Brain microvascular endothelial cell (primary cell): ENCODE results near the gene DOCK2.

Source experiments
- DNase-seq: peaks from one replicate; pipeline ENCODE4 v3.0.0-alpha.2; 2020
- H3K27ac ChIP-seq: fragments of 250-450 bp; sonication (Bioruptor Pico); 2 replicates; pipeline ENCODE4 v1.5.1; 2020; ENCODE audit warnings: mild to moderate bottlenecking, moderate library complexity
- H3K27me3 ChIP-seq: fragments of 250-450 bp; sonication (Bioruptor Pico); replicated peaks from 2 replicates; pipeline ENCODE4 v1.5.1; 2020; ENCODE audit warnings: mild to moderate bottlenecking
- H3K36me3 ChIP-seq: fragments of 250-450 bp; sonication (Bioruptor Pico); replicated peaks from 2 replicates; pipeline ENCODE4 v1.5.1; 2020; ENCODE audit warnings: mild to moderate bottlenecking
- H3K4me3 ChIP-seq: 2 replicates; pipeline ENCODE4 v1.5.1; 2011; ENCODE audit warnings: low read depth, mild to moderate bottlenecking, control low read depth, low read length, moderate library complexity
- in situ Hi-C: cut with HindIII; loops from 2 replicates; pipeline ENCODE4 v1.10.0; 2017; ENCODE audit warnings: low sequenced_read_pairs, low pct_ligation_motif_present
- TF ChIP-seq, protein P1 (sequence below): IDR thresholded peaks from 2 replicates; pipeline ENCODE4 v1.5.1; 2011; ENCODE audit warnings: low read depth, mild to moderate bottlenecking, moderate library complexity, low read length, control low read depth, inconsistent platforms; ENCODE audit errors: missing control alignments

DOCK2 gene

DNA sequence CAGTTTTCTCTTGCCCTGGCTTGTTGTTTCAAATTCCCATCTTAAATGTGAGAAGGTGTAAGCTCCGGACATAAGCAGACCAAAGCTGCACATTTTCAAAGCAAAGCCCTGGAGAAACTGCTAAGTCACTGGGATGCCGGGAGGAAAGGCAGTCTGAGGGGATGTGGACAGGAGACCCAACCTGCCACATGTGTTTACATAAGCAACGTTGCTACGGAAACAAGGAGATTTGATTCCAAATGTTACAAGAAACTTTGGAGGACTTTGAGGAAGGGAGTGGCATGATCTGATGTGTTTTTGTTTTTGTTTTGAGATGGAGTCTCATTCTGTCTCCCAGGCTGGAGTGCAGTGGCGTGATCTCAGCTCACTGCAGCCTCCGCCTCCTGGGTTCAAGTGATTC is 368.9 kb downstream of the DOCK2 start:
- Histone ChIP-seq H3K27ac (no peak overlapping the region), H3K4me3 (no peak overlapping the region), H3K36me3 (no peaks in the 10 kb centered on the region), H3K27me3 (no peaks in the 10 kb centered on the region)
- TF ChIP-seq, protein P1, sequence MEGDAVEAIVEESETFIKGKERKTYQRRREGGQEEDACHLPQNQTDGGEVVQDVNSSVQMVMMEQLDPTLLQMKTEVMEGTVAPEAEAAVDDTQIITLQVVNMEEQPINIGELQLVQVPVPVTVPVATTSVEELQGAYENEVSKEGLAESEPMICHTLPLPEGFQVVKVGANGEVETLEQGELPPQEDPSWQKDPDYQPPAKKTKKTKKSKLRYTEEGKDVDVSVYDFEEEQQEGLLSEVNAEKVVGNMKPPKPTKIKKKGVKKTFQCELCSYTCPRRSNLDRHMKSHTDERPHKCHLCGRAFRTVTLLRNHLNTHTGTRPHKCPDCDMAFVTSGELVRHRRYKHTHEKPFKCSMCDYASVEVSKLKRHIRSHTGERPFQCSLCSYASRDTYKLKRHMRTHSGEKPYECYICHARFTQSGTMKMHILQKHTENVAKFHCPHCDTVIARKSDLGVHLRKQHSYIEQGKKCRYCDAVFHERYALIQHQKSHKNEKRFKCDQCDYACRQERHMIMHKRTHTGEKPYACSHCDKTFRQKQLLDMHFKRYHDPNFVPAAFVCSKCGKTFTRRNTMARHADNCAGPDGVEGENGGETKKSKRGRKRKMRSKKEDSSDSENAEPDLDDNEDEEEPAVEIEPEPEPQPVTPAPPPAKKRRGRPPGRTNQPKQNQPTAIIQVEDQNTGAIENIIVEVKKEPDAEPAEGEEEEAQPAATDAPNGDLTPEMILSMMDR: no peak
- DNase-seq: no peak
- in situ Hi-C loops: no loop called here

DNA sequence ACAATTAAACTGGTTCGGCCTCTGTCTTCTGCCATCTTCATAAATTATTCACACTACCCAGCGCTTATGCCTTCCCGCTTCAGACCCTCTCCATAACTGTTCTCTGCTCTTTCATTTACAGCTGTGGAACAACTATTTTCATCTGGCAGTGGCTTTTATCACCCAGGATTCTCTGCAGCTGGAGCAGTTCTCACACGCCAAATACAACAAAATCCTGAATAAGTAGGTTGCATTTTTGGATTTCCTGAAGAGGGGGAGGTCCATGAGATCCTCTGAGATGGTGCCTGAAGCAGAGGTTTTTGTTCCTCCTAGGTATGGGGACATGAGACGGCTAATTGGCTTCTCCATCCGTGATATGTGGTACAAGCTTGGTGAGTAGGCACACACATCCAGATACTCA is 371.3 kb downstream of the DOCK2 start:
- no peaks in the 10 kb centered on the region for H3K36me3 ChIP-seq
- DNase-seq: no peak
- in situ Hi-C loops: no loop called here
- H3K27ac ChIP-seq: no peak overlapping the region
- H3K27me3 ChIP-seq: no peaks in the 10 kb centered on the region
- TF ChIP-seq, protein P1: no peak
- H3K4me3 ChIP-seq: no peak overlapping the region

DNA sequence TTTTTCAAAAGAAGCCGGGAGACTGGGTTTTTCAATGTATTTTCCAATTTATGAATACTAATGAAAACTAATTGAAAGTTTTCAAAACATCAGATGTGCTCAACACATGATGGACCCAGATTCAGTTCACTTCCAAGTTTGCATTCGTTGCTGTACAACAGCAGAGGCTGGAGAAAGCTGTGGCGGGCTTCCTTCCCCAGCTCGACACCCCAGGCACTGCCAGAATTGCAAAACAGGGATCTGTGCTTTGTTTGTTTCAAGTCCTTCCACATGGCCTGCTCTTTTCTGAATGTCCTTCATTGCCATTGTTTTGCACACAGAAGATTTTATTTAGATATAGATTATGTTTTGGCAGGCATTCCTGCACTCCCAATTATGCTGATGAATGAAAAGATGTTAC is 373.5 kb downstream of the DOCK2 start:
- no peak for DNase-seq
- TF ChIP-seq, protein P1: no peak
- H3K4me3 ChIP-seq: no peak overlapping the region
- no peak overlapping the region for H3K27ac ChIP-seq
- no peaks in the 10 kb centered on the region for H3K27me3 ChIP-seq
- in situ Hi-C loops: no loop called here
- no peaks in the 10 kb centered on the region for H3K36me3 ChIP-seq

DNA sequence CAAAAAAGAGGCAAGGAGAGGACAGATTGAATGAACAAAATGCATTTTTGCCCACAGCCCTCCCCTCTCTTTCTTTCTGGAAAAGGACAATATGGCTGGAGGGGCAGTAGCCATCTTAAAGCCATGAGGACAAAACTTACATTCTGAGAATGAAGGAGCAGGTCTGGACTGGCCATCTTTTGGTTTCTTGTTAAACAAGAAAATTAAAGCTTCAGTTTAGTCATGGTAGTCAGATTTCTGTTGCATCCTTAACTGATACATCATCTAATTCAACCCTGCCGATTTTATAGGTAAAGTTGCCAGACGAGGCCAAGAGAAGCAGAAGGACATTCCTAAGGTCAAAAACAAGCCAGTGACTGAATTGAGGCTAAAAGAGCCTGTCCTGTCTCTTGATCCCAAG is 374.7 kb downstream of the DOCK2 start:
- in situ Hi-C loops: no loop called here
- Histone ChIP-seq H3K4me3 (no peak overlapping the region), H3K36me3 (no peaks in the 10 kb centered on the region), H3K27ac (no peak overlapping the region), H3K27me3 (no peaks in the 10 kb centered on the region)
- DNase-seq: no peak
- TF ChIP-seq, protein P1: no peak

DNA sequence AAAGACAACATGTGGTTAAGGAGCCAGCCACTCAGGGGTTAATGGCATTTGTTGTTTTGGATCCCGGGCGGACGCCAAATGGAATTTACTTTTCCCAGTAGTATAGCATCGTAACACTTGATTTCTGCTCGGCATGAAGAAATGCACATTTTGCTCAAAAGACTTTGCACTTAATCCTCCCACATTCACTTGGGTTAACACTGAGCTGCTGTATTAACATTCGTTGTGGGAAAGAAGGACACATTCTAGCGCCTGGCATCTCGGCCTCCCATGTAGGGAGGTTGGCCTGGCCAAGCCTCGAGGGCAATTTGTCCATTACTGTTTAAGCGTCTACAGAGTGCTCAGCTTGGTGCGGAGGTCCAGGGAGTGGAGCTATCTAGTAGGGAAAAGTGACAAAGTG is 375.5 kb downstream of the DOCK2 start:
- TF ChIP-seq, protein P1: no peak
- DNase-seq: no peak
- in situ Hi-C loops: no loop called here
- Histone ChIP-seq H3K36me3 (no peaks in the 10 kb centered on the region), H3K27ac (no peak overlapping the region), H3K4me3 (no peak overlapping the region), H3K27me3 (no peaks in the 10 kb centered on the region)

DNA sequence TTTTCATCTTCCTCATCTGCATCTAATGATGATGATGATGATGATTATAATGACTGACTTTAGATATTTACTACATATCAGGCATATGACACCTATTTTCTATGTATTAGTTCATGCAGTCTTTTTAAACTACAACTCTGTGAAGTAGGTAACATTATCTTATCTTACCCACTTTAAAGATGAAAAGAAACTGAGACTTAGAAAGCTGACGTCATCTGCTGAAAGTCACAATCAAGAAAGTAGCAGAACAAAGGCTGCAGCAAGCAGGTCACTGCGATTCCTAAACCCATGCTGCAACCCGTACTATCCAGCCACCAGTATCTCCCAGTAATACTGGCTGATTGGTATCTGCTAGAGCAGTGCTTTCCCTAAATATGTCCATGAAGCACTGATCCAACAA is 383.3 kb downstream of the DOCK2 start:
- TF ChIP-seq, protein P1: no peak
- in situ Hi-C loops: no loop called here
- Histone ChIP-seq H3K4me3 (no peak overlapping the region), H3K27ac (no peak overlapping the region), H3K36me3 (no peaks in the 10 kb centered on the region), H3K27me3 (no peaks in the 10 kb centered on the region)
- DNase-seq: no peak
